ENCODE data around the gene BRICD5.

GRCh38 chr16:2236337-2237101 lies 25.9 kb upstream of the BRICD5 start, which contains the start of gene DNASE1L2:
- no peak for TF ChIP-seq EZH2 (IDR thresholded peaks at IDR 0.05; ENCODE audit: insufficient read depth, poor library complexity, severe bottlenecking)
- no peak for TF ChIP-seq EZH2phosphoT487 (IDR thresholded peaks at IDR 0.05; ENCODE audit: insufficient read depth, low read depth)
